ENCODE results near the gene SLC51B.

The SLC51B gene

GRCh38 chr15:65082303-65082953 lies 37.2 kb downstream of the SLC51B start:
- TF ChIP-seq CTCF (IDR thresholded peaks at IDR 0.05; ENCODE audit: control insufficient read depth, insufficient read depth, low read depth, low read length, missing control alignments): no peak
- no peak for DNase-seq (ENCODE audit: low read depth)
- H3K4me3 ChIP-seq (ENCODE audit: control insufficient read depth, low read depth, low read length): no peak overlapping the region

GRCh38 chr15:65083262-65083701 lies 38.1 kb downstream of the SLC51B start:
- no peak overlapping the region for H3K4me3 ChIP-seq (ENCODE audit: control insufficient read depth, low read depth, low read length)
- no peak for DNase-seq (ENCODE audit: low read depth)
- peak; percentile 33 for TF ChIP-seq CTCF (IDR thresholded peaks at IDR 0.05; ENCODE audit: control insufficient read depth, insufficient read depth, low read depth, low read length, missing control alignments)

GRCh38 chr15:65084500-65085206 lies 39.5 kb downstream of the SLC51B start:
- no peak for DNase-seq (ENCODE audit: low read depth)
- no peak overlapping the region for H3K4me3 ChIP-seq (ENCODE audit: control insufficient read depth, low read depth, low read length)
- no peak for TF ChIP-seq CTCF (IDR thresholded peaks at IDR 0.05; ENCODE audit: control insufficient read depth, insufficient read depth, low read depth, low read length, missing control alignments)

- TF ChIP-seq CTCF (IDR thresholded peaks at IDR 0.05; ENCODE audit: control insufficient read depth, insufficient read depth, low read depth, low read length, missing control alignments): no peak
- DNase-seq (ENCODE audit: low read depth): no peak
- no peak overlapping the region for H3K4me3 ChIP-seq (ENCODE audit: control insufficient read depth, low read depth, low read length)
These were observed 40.1 kb downstream of the SLC51B start for GRCh38 chr15:65085207-65085753.

GRCh38 chr15:65085990-65086679 lies 40.9 kb downstream of the SLC51B start:
- TF ChIP-seq CTCF (IDR thresholded peaks at IDR 0.05; ENCODE audit: control insufficient read depth, insufficient read depth, low read depth, low read length, missing control alignments): peak; percentile 62
- H3K4me3 ChIP-seq (ENCODE audit: control insufficient read depth, low read depth, low read length): no peak overlapping the region
- no peak for DNase-seq (ENCODE audit: low read depth)

GRCh38 chr15:65086680-65087111 lies 41.5 kb downstream of the SLC51B start:
- TF ChIP-seq CTCF (IDR thresholded peaks at IDR 0.05; ENCODE audit: control insufficient read depth, insufficient read depth, low read depth, low read length, missing control alignments): no peak
- H3K4me3 ChIP-seq (ENCODE audit: control insufficient read depth, low read depth, low read length): no peak overlapping the region
- no peak for DNase-seq (ENCODE audit: low read depth)
